Transverse colon (tissue), 4 donors: ENCODE results near the gene BYSL.

Experiments
- CTCF ChIP-seq, 5 experiments: fragments of 200-600 bp in 3 of 5; fragments of 450-650 bp in 2 of 5; sonication (generic) in 3 of 5; IDR thresholded peaks; 1 replicate in 2 of 5; 2 replicates in 3 of 5; pipeline ENCODE4 v1.5.1; 2016 to 2017; ENCODE audit warnings: antibody characterized with exemption in 5 of 5, inconsistent platforms in 3 of 5, mild to moderate bottlenecking in 2 of 5, moderate library complexity in 1 of 5
- EP300 ChIP-seq: sonication (generic); formaldehyde crosslinking; IDR thresholded peaks from one replicate; pipeline ENCODE4 v1.6.1; 2017; ENCODE audit warnings: antibody characterized with exemption, low read depth
- POLR2A ChIP-seq: fragments of 450-650 bp; IDR thresholded peaks from one replicate; pipeline ENCODE4 v1.6.1; 2016; ENCODE audit warnings: antibody characterized with exemption, mild to moderate bottlenecking, moderate library complexity
- POLR2AphosphoS5 ChIP-seq, 3 donors: sonication (generic); formaldehyde crosslinking; IDR thresholded peaks; one replicate each; pipeline ENCODE4 v1.6.1; 2016; ENCODE audit warnings: antibody characterized with exemption in 3 of 3

- no peak for TF ChIP-seq CTCF (IDR thresholded peaks at IDR 0.05)
- no peak for TF ChIP-seq EP300
- no peak for TF ChIP-seq POLR2AphosphoS5 (IDR thresholded peaks at IDR 0.05)
- no peak for TF ChIP-seq POLR2A
Observed at GRCh38 chr6:41909727-41910126, 11.6 kb upstream of the BYSL start.
